Keratinocyte (primary cell): Measurements from ENCODE around the gene C10orf90. TPM values are rescaled to one million over a fixed set of nuclear protein-coding genes. Genes with fewer than 3 reads are reported as not detected.
"Not testable (repeated sequence)": the region's sequence is repeated elsewhere in the genome, so short reads cannot be mapped to it uniquely, and the experiment has no call there.

Source experiments
- DNase-seq: peaks from one replicate; pipeline ENCODE4 v3.0.0-alpha.2; 2011; ENCODE audit warnings: low read depth, missing footprints, low spot score
- FAIRE-seq: peaks from 2 replicates; lab custom pipeline; 2011; peaks lifted over from hg19 to GRCh38; lab: Jason Lieb, UNC
- H2AFZ ChIP-seq: 2 replicates; pipeline ENCODE4 v1.6.0; 2012; ENCODE audit warnings: low read length, control low read depth, inconsistent platforms; ENCODE audit not compliant: control insufficient read depth
- H3K27ac ChIP-seq: 2 replicates; pipeline ENCODE4 v1.5.1; 2011; ENCODE audit warnings: low read length; ENCODE audit not compliant: control insufficient read depth, insufficient read depth
- H3K27me3 ChIP-seq: 3 replicates; pipeline ENCODE4 v1.6.0; 2011; ENCODE audit warnings: low read length; ENCODE audit not compliant: control insufficient read depth, insufficient read depth; ENCODE audit errors: extremely low read depth
- H3K36me3 ChIP-seq, 2 experiments: 2 replicates in 1 of 2; 3 replicates in 1 of 2; pipeline ENCODE4 v1.5.1; 2011; ENCODE audit warnings: low read length in 2 of 2, mild to moderate bottlenecking in 1 of 2; ENCODE audit not compliant: control insufficient read depth in 2 of 2, insufficient read depth in 2 of 2; ENCODE audit errors: extremely low read depth in 1 of 2
- H3K4me1 ChIP-seq: 3 replicates; pipeline ENCODE4 v1.5.1; 2011; ENCODE audit warnings: low read length; ENCODE audit not compliant: control insufficient read depth, insufficient read depth; ENCODE audit errors: extremely low read depth
- H3K4me2 ChIP-seq: 3 replicates; pipeline ENCODE4 v1.6.0; 2011; ENCODE audit warnings: low read depth, low read length; ENCODE audit not compliant: control insufficient read depth, insufficient read depth; ENCODE audit errors: extremely low read depth
- H3K4me3 ChIP-seq, 3 experiments: fragments of 200-600 bp in 1 of 3; sonication (generic) in 1 of 3; 2 replicates in 2 of 3; 3 replicates in 1 of 3; pipeline ENCODE4 v1.5.1; 2011 to 2016; ENCODE audit warnings: low read length in 3 of 3, mild to moderate bottlenecking in 3 of 3, control low read depth in 2 of 3, inconsistent platforms in 1 of 3, low read depth in 1 of 3, mixed read lengths in 1 of 3, mixed run types in 1 of 3, moderate library complexity in 1 of 3; ENCODE audit not compliant: control insufficient read depth in 2 of 3, insufficient read depth in 2 of 3; ENCODE audit errors: extremely low read depth in 1 of 3
- H3K79me2 ChIP-seq: 2 replicates; pipeline ENCODE4 v1.6.0; 2012; ENCODE audit warnings: low read length; ENCODE audit not compliant: control insufficient read depth, insufficient read depth
- H3K9ac ChIP-seq: 3 replicates; pipeline ENCODE4 v1.6.0; 2011; ENCODE audit warnings: low read length; ENCODE audit not compliant: control insufficient read depth, insufficient read depth; ENCODE audit errors: extremely low read depth
- H3K9me1 ChIP-seq: 3 replicates; pipeline ENCODE4 v1.6.0; 2011; ENCODE audit warnings: low read length; ENCODE audit not compliant: control insufficient read depth, insufficient read depth; ENCODE audit errors: extremely low read depth
- H3K9me3 ChIP-seq: 2 replicates; pipeline ENCODE4 v1.5.1; 2012; ENCODE audit warnings: low read depth, low read length; ENCODE audit not compliant: control insufficient read depth
- H4K20me1 ChIP-seq: 3 replicates; pipeline ENCODE4 v1.6.0; 2011; ENCODE audit warnings: low read length; ENCODE audit not compliant: control insufficient read depth, insufficient read depth; ENCODE audit errors: extremely low read depth
- EZH2 ChIP-seq: IDR thresholded peaks from one replicate; pipeline ENCODE4 v1.6.1; 2012; ENCODE audit warnings: inconsistent platforms, mild to moderate bottlenecking, low read length, moderate library complexity
- dilution Hi-C: fragments of 300-500 bp; cut with MboI; formaldehyde crosslinking; loops from one replicate; pipeline ENCODE4 v1.7.0; 2020; ENCODE audit warnings: low sequenced_read_pairs; ENCODE audit not compliant: extremely low pct_ligation_motif_present
- polyA plus RNA-seq, 5 experiments: library from polyadenylated mRNA; depleted of rRNA in 3 of 5; stranded (reverse) in 3 of 5; stranded (forward) in 1 of 5; unstranded in 1 of 5; fragments of >200 nt; gene quantifications; 1 replicate in 1 of 5; 2 replicates in 3 of 5; 3 replicates in 1 of 5; pipeline versions ENCODE4 v1.2.1 to v1.2.3, GENCODE V29; 2011 to 2012; ENCODE audit warnings: missing spikeins in 2 of 5, low read depth in 1 of 5, low replicate concordance in 1 of 5
- TF ChIP-seq, protein P1 (sequence below), 3 experiments: IDR thresholded peaks in 1 of 3; conservative IDR thresholded peaks in 1 of 3; optimal IDR thresholded peaks in 1 of 3; 2 replicates in 2 of 3; 3 replicates in 1 of 3; pipeline versions ENCODE3 to v1.5.1; 2011; ENCODE audit warnings: low read length in 3 of 3, mild to moderate bottlenecking in 3 of 3, moderate library complexity in 2 of 3, control low read depth in 1 of 3, inconsistent platforms in 1 of 3; ENCODE audit not compliant: insufficient read depth in 2 of 3; ENCODE audit errors: extremely low read depth in 1 of 3

C10orf90 gene
- polyA plus RNA-seq, 1 donor (not counting 4 experiments of a cell fraction or from before 2014, with no cell fraction given) = not detected

DNA sequence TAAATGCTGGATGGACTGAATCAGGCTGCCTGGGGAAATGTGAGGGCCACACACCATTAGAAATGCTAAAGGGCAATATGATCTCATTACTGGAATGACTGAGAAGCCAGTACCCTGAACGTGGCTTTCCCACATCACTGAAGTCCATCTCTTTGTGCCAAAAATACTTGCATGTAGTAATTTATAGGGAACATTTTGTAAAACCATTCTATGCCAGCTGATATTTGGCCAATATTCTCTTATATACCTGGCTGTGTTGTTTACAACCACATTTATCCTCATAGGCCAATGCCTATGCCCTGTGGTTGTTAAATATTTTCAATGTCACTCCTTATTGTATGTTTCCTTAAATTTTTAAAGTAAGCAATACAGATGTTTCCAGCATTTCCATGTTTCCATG lies 111.6 kb downstream of the C10orf90 start:
- Histone ChIP-seq H3K79me2 (no peaks in the 10 kb centered on the region), H3K4me3 (no peak overlapping the region), H3K9ac (no peak overlapping the region), H3K27ac (no peak overlapping the region), H3K4me2 (no peak overlapping the region), H3K4me1 (no peaks in the 10 kb centered on the region), H3K9me1 (no peaks in the 10 kb centered on the region), H4K20me1 (no peaks in the 10 kb centered on the region), H3K9me3 (no peaks in the 10 kb centered on the region), H2AFZ (no peak overlapping the region), H3K36me3 (no peaks in the 10 kb centered on the region), H3K27me3 (no peaks in the 10 kb centered on the region)
- FAIRE-seq (no peak), DNase-seq (no peak)
- no peak for TF ChIP-seq EZH2
- TF ChIP-seq, protein P1, sequence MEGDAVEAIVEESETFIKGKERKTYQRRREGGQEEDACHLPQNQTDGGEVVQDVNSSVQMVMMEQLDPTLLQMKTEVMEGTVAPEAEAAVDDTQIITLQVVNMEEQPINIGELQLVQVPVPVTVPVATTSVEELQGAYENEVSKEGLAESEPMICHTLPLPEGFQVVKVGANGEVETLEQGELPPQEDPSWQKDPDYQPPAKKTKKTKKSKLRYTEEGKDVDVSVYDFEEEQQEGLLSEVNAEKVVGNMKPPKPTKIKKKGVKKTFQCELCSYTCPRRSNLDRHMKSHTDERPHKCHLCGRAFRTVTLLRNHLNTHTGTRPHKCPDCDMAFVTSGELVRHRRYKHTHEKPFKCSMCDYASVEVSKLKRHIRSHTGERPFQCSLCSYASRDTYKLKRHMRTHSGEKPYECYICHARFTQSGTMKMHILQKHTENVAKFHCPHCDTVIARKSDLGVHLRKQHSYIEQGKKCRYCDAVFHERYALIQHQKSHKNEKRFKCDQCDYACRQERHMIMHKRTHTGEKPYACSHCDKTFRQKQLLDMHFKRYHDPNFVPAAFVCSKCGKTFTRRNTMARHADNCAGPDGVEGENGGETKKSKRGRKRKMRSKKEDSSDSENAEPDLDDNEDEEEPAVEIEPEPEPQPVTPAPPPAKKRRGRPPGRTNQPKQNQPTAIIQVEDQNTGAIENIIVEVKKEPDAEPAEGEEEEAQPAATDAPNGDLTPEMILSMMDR (optimal IDR thresholded peaks at IDR 0.05 in 1 of 3, IDR thresholded peaks at IDR 0.05 in 1 of 3, conservative IDR thresholded peaks at IDR 0.05 in 1 of 3; ENCODE audit: extremely low read depth in 1 of 3, insufficient read depth in 2 of 3, low read length in 3 of 3) = no peak
- dilution Hi-C loops = no loop called here

DNA sequence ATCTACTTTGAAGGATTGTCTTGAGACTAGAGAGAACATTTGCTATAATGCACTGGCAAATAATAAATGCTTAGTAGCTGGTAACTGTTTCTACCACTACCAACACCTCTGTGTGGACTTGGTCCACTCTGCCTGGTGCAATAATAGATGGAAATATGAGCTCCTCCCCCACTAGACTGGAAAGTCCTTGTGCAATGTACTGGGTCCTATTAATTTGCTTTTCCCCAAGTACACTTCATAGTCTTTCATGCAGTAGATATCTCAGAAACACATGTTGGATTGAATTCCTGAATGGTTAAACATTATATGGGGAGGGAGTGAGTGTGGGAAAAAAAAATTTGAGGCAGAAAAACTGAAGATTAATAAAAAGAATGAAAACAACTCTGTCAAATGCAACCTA lies 119.3 kb downstream of the C10orf90 start:
- no peak overlapping the region for H2AFZ ChIP-seq
- no peak overlapping the region for H3K4me3 ChIP-seq
- H3K36me3 ChIP-seq = no peaks in the 10 kb centered on the region
- TF ChIP-seq, protein P1 (optimal IDR thresholded peaks at IDR 0.05 in 1 of 3, IDR thresholded peaks at IDR 0.05 in 1 of 3, conservative IDR thresholded peaks at IDR 0.05 in 1 of 3; ENCODE audit: extremely low read depth in 1 of 3, insufficient read depth in 2 of 3, low read length in 3 of 3) = no peak
- no peak for TF ChIP-seq EZH2
- DNase-seq = no peak
- H3K79me2 ChIP-seq = no peaks in the 10 kb centered on the region
- H3K9me1 ChIP-seq = no peaks in the 10 kb centered on the region
- H3K9ac ChIP-seq = no peak overlapping the region
- no peak overlapping the region for H3K4me2 ChIP-seq
- H3K27ac ChIP-seq = no peak overlapping the region
- H3K9me3 ChIP-seq = no peaks in the 10 kb centered on the region
- no peaks in the 10 kb centered on the region for H3K27me3 ChIP-seq
- FAIRE-seq = no peak
- no peaks in the 10 kb centered on the region for H4K20me1 ChIP-seq
- H3K4me1 ChIP-seq = no peaks in the 10 kb centered on the region
- dilution Hi-C loops = no loop called here

DNA sequence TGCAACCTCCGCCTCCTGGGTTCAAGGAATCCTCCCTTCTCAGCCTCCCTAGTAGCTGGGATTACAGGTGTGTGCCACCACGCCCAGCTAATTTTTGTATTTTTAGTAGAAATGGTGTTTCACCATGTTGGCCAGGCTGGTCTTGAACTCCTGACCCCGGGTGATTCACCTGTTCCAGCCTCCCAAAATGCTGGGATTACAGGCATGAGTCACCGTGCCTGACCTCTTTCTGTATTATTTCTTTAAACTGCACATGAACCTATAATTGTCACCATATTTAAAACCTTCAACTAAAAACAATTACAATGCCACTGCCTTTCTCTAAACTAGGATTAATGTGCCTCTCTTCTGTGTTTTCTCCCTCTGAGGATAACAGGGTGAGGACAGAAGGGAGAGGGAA lies 119.9 kb downstream of the C10orf90 start:
- H3K36me3 ChIP-seq, H3K9ac ChIP-seq, FAIRE-seq, H3K79me2 ChIP-seq, H3K27ac ChIP-seq, H3K9me1 ChIP-seq, H3K27me3 ChIP-seq, DNase-seq, H3K4me3 ChIP-seq, H3K4me2 ChIP-seq, H3K4me1 ChIP-seq, H2AFZ ChIP-seq, H4K20me1 ChIP-seq, H3K9me3 ChIP-seq, dilution Hi-C loops: not testable (repeated sequence)
